Kasumi-1 (cell line): Measurements from ENCODE around the gene THRSP.

Source experiments
- DNase-seq, 2 experiments: peaks; one replicate each; lab custom pipeline; 2025; lab: John Stamatoyannopoulos, UW

THRSP gene

DNA sequence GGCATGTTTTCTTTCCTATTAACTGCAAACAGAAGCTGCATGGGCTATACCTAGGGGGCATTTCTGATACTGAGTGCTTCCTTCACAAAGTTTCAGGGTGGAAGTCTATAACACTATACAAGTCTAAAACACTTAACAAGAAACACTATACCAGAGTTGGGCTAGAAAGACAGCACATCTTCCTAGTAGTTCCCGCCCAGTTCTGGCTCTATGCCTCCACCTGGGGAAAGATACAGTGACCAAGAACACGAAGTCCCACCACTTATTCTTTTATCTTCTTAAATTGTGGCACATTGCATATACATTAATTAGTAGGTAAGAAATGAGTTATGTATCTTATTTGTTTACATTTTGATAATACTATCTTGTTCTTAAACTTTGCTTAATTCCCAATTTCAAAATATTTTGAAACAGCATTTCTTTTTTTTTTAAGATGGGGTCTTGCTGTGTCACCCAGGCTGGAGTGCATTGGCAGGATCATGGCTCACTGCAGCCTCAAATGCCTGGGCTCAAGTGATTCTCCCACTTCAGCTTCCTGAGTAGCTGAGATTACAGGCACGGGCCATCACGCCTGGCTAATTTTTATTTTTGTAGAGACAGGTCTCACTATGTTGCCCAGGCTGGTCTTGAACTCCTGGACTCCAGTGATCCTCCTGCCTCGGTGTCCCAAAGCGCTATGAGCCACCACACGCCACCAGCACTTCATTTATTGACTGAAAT is 34.2 kb downstream of the THRSP start:
- no peak for DNase-seq

GRCh38 chr11:78099666-78100065 is 36.0 kb downstream of the THRSP start:
- no peak for DNase-seq

- no peak for DNase-seq
Observed at GRCh38 chr11:78100261-78100660, 36.6 kb downstream of the THRSP start.

DNA sequence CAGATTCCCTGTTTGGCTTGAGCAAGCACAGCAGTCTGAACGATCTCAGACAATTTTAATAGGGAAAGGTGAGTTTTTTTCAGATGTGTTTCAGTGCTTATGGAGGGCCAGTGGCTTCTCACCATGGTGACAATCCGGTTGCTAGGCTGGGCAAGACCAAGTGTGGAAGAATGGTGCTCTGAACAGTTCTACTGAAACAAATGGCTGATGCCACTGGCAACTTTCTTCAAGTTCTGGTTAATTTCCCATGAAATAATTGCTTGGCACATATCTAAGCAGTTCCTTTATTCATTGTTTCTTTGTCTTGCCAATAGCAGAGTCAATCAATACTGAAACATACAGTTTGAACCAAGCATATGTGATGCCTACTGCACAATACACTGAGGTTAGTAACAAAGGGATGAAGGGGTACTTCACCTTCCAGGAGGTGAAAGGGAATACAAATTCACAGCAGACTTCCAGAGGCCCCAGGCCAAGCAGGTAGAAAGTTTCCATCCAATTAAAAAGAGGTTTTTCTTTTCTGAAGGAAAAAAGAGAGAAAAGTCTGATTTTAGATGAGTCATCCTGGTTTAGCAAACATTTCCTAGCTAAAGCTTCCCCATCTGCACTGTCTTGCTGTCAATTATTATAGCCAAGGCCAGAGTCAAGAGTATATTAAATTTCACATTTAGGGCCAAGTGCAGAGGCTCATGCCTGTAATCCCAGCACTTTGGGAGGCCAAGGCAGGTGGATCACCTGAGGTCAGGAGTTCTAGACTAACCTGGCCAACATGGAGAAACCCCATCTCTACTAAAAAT is 37.2 kb downstream of the THRSP start:
- DNase-seq: no peak

DNA sequence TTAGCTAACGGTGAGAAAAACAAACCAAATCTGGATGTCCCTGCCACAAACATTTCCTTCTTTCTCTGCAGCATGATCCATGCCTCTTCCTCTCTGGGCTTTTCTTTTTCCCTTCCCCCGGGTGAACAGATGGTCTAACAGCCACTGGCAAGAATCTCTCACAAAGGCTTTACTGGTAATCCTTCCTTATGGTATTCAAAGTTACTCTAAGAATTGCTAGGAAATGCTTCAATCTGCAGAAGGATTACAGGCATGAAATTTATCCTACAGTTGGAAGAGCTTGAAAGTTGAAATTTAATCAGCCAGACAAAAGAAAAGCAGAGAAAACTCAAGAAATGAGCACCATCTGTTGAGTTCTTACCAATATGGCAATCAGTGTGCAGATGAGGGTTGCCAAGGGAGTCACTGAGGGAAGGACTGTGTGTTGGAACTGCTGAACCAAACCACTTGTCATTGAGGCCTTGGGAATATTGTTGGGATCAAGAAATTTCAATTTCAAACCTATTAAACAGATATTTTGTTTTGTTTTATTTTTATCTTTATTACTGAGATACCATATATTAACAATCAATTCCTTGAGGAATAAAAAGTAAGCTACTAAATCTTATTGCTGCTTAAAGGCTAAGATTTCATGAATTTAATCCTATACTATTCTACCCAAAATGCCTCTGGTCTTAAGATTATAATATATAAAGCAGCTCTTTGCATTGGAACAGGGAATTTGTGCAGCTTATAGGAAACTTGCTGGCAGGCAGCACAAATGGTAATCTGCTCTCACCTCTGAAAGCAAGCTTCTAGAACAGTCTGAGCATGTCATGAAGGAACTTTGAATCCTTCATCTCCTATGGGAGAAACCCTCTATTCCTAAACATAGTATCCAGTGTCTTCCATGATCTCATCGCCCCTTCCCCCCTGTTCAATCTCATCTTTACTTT is 45.7 kb downstream of the THRSP start:
- DNase-seq: no peak

- DNase-seq: no peak
Observed at GRCh38 chr11:78110351-78110750, 46.7 kb downstream of the THRSP start.

DNA sequence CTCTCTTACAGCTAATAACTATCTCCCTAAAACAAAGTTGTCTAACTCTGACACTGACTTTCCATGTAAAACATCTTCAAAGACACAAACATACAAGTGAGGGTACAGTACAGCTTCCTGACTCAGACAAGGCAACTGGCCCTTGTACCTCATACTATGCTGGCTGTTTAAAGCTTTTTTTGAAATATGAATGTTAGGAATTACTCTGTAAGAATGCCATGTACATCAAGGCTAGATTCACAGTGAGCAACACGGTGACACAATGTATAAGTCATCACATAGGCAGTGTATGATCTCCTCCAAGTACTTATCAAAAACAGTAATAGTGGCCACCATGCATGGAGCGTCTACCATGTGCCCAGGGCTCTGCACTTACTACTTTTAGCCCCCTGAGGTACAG is 47.2 kb downstream of the THRSP start:
- DNase-seq: no peak

DNA sequence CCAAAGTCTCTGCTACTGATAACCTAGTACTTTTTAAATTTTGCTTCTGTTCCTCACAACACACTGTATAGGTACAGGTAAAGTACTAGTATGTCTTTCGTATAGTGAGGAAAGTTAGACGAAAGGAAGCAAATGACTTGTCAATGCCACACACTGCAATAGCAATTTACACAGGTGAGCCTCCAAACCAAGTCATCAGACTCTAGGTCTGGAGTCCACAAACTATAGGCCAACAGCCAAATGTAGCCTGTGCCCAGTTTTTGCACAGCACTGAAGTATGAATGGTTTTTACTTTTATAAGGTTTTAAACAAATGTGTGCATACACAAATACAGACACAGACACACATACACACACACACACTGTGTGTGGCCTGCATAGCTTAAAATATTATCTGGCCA is 47.6 kb downstream of the THRSP start:
- no peak for DNase-seq

DNA sequence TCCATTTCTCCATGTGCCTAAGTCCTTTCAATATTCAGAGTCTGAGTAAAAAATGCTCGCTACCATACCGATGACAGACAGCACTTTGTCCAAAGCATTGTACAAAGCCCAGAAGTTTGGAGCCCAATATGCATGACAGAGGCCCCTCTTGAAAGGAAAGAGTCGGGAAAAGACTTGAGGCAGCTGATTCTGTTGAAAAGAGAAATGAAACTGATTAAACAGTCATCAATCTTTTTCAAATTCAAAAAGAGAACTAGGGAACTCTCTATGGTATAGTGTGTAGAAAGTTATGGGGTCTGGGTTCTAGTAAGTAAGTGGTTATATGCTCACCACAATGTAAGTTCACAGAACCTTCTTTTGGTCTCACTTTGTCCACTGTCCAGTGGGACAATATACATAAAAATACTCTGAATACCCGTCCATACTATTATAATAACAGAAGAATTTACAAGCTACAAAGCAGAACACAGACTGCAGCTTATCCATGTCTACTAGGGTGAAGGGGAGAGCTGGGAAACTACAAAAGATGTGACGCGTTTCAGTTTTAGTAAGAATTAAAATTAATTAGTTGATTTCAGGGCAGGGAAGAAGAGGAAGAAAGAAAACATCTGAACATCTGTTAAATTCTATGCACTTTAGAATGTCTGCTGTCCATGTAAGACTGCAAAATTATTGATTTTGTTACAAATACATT is 49.1 kb downstream of the THRSP start:
- no peak for DNase-seq
